Measurements from ENCODE around the gene ADAMTS13.

ADAMTS13 gene

GRCh38 chr9:133490865-133491655, 68.9 kb downstream of the ADAMTS13 start:
- DNase-seq (ENCODE audit: low read depth): no peak

- no peak for DNase-seq (ENCODE audit: low read depth)
Measured at GRCh38 chr9:133491656-133491925, 69.4 kb downstream of the ADAMTS13 start.

GRCh38 chr9:133492061-133493021, 70.2 kb downstream of the ADAMTS13 start:
- DNase-seq (ENCODE audit: low read depth): no peak

- no peak for DNase-seq (ENCODE audit: low read depth)
Measured at GRCh38 chr9:133493428-133493827, 71.3 kb downstream of the ADAMTS13 start.

GRCh38 chr9:133493845-133494540, 71.8 kb downstream of the ADAMTS13 start:
- no peak for DNase-seq (ENCODE audit: low read depth)

GRCh38 chr9:133494636-133495326, 72.6 kb downstream of the ADAMTS13 start:
- DNase-seq (ENCODE audit: low read depth): no peak

GRCh38 chr9:133495327-133496293, 73.4 kb downstream of the ADAMTS13 start:
- DNase-seq (ENCODE audit: low read depth): no peak

- no peak for DNase-seq (ENCODE audit: low read depth)
Measured at GRCh38 chr9:133496861-133497842, 75.0 kb downstream of the ADAMTS13 start.

GRCh38 chr9:133499132-133499891, 77.1 kb downstream of the ADAMTS13 start:
- no peak for DNase-seq (ENCODE audit: low read depth)

GRCh38 chr9:133499892-133500270, 77.7 kb downstream of the ADAMTS13 start:
- DNase-seq (ENCODE audit: low read depth): no peak

- DNase-seq (ENCODE audit: low read depth): no peak
Measured at GRCh38 chr9:133502112-133502511, 79.9 kb downstream of the ADAMTS13 start.

GRCh38 chr9:133505186-133505830, 83.1 kb downstream of the ADAMTS13 start:
- no peak for DNase-seq (ENCODE audit: low read depth)

GRCh38 chr9:133505901-133506652, 83.9 kb downstream of the ADAMTS13 start:
- no peak for DNase-seq (ENCODE audit: low read depth)

- no peak for DNase-seq (ENCODE audit: low read depth)
Measured at GRCh38 chr9:133506653-133507038, 84.5 kb downstream of the ADAMTS13 start.

GRCh38 chr9:133507246-133507965, 85.2 kb downstream of the ADAMTS13 start:
- no peak for DNase-seq (ENCODE audit: low read depth)

- DNase-seq (ENCODE audit: low read depth): no peak
Measured at GRCh38 chr9:133508046-133508445, 85.9 kb downstream of the ADAMTS13 start.
